GM19395 (cell line): ENCODE results near the gene CRIM1.

Source experiments
- ATAC-seq: cut with Tn5 transposase; IDR thresholded peaks from one replicate; pipeline ENCODE4 v1.9.1; 2021; ENCODE audit warnings: mild to moderate bottlenecking, moderate library complexity; ENCODE audit not compliant: unreplicated experiment

Gene CRIM1

GRCh38 chr2:36479406-36479805, 123.8 kb downstream of the CRIM1 start:
- ATAC-seq = no peak

GRCh38 chr2:36480028-36480427, 124.5 kb downstream of the CRIM1 start:
- no peak for ATAC-seq

- no peak for ATAC-seq
Measured at GRCh38 chr2:36480636-36481035, 125.1 kb downstream of the CRIM1 start.

- no peak for ATAC-seq
Measured at GRCh38 chr2:36481709-36482108, 126.1 kb downstream of the CRIM1 start.

- ATAC-seq = no peak
Measured at GRCh38 chr2:36482576-36483214, 127.1 kb downstream of the CRIM1 start.

- no peak for ATAC-seq
Measured at GRCh38 chr2:36483290-36483689, 127.7 kb downstream of the CRIM1 start.

- ATAC-seq = no peak
Measured at GRCh38 chr2:36484454-36484853, 128.9 kb downstream of the CRIM1 start.

- no peak for ATAC-seq
Measured at GRCh38 chr2:36485521-36485920, 129.9 kb downstream of the CRIM1 start.

- ATAC-seq = no peak
Measured at GRCh38 chr2:36486521-36487044, 131.0 kb downstream of the CRIM1 start.

GRCh38 chr2:36487947-36488346, 132.4 kb downstream of the CRIM1 start:
- ATAC-seq = no peak

- no peak for ATAC-seq
Measured at GRCh38 chr2:36489281-36489680, 133.7 kb downstream of the CRIM1 start.

GRCh38 chr2:36490749-36491148, 135.2 kb downstream of the CRIM1 start:
- ATAC-seq = no peak

GRCh38 chr2:36492216-36492945, 136.8 kb downstream of the CRIM1 start:
- no peak for ATAC-seq

- ATAC-seq = no peak
Measured at GRCh38 chr2:36493306-36493705, 137.7 kb downstream of the CRIM1 start.

GRCh38 chr2:36497570-36498163, 142.1 kb downstream of the CRIM1 start:
- ATAC-seq = no peak

GRCh38 chr2:36499128-36499820, 143.7 kb downstream of the CRIM1 start:
- no peak for ATAC-seq

- ATAC-seq = no peak
Measured at GRCh38 chr2:36500072-36500471, 144.5 kb downstream of the CRIM1 start.

GRCh38 chr2:36502081-36502480, 146.5 kb downstream of the CRIM1 start:
- ATAC-seq = no peak

- ATAC-seq = peak; percentile 88
Measured at GRCh38 chr2:36507408-36507812, 151.8 kb downstream of the CRIM1 start.

- no peak for ATAC-seq
Measured at GRCh38 chr2:36509075-36509474, 153.5 kb downstream of the CRIM1 start.

GRCh38 chr2:36511858-36512603, 156.5 kb downstream of the CRIM1 start:
- ATAC-seq = peak; percentile 76
